CD4-positive, alpha-beta memory T cell (primary cell): ENCODE measurements around the gene CFAP65. TPM values are rescaled to one million over a fixed set of nuclear protein-coding genes. Genes with fewer than 3 reads are reported as not detected.
A peak's percentile ranks its signal among the peaks of the same experiment; 100 is the strongest.

Source experiments
- CTCF ChIA-PET: fragments of 350-600 bp; sonication (Branson Sonifier 250); formaldehyde crosslinking; loops from one replicate; lab custom pipeline; 2021; ENCODE audit warnings: inconsistent platforms; ENCODE audit not compliant: partially characterized antibody; lab: Charles Lee
- POLR2A ChIA-PET: fragments of 350-600 bp; sonication (Branson Sonifier 250); formaldehyde crosslinking; loops from one replicate; lab custom pipeline; 2021; ENCODE audit not compliant: partially characterized antibody; lab: Charles Lee
- DNase-seq, 5 donors: peaks; one replicate each; pipeline versions ENCODE4 v3.0.0 to v3.0.0-alpha.2; 2020 to 2022; ENCODE audit warnings: mixed read lengths in 1 of 5
- H3K27ac ChIP-seq: one replicate; pipeline ENCODE4 v1.7.0; 2013; ENCODE audit warnings: low read depth, low read length
- H3K27me3 ChIP-seq: 2 replicates; pipeline ENCODE4 v1.7.0; 2013; ENCODE audit warnings: mild to moderate bottlenecking, low read length, moderate library complexity; ENCODE audit not compliant: insufficient read depth
- H3K36me3 ChIP-seq: 2 replicates; pipeline ENCODE4 v1.7.0; 2013; ENCODE audit warnings: mild to moderate bottlenecking, low read length, moderate library complexity; ENCODE audit not compliant: insufficient read depth
- H3K4me1 ChIP-seq: 2 replicates; pipeline ENCODE4 v1.7.0; 2013; ENCODE audit warnings: mild to moderate bottlenecking, low read length, moderate library complexity; ENCODE audit not compliant: insufficient read depth
- H3K4me3 ChIP-seq, 2 donors: one replicate each; pipeline ENCODE4 v1.7.0; 2013; ENCODE audit warnings: low read length in 2 of 2, mild to moderate bottlenecking in 1 of 2
- H3K9me3 ChIP-seq, 2 donors: one replicate each; pipeline ENCODE4 v1.7.0; 2013; ENCODE audit warnings: low read length in 2 of 2, control low read depth in 1 of 2; ENCODE audit not compliant: control insufficient read depth in 1 of 2
- H3K27ac Mint-ChIP-seq, 7 donors: one replicate each; pipeline ENCODE4 v1.8.0; 2020 to 2021; ENCODE audit warnings: mixed read lengths in 7 of 7, mild to moderate bottlenecking in 6 of 7, inconsistent platforms in 3 of 7, moderate library complexity in 3 of 7
- H3K27me3 Mint-ChIP-seq, 2 donors: one replicate each; pipeline ENCODE4 v1.8.0; 2020 to 2021; ENCODE audit warnings: mixed read lengths in 2 of 2
- H3K36me3 Mint-ChIP-seq, 2 donors: one replicate each; pipeline ENCODE4 v1.8.0; 2020 to 2021; ENCODE audit warnings: mixed read lengths in 2 of 2, inconsistent platforms in 1 of 2, mild to moderate bottlenecking in 1 of 2
- H3K4me1 Mint-ChIP-seq, 4 donors: one replicate each; pipeline ENCODE4 v1.8.0; 2020 to 2021; ENCODE audit warnings: mixed read lengths in 4 of 4, mild to moderate bottlenecking in 1 of 4
- H3K4me3 Mint-ChIP-seq, 8 donors: one replicate each; pipeline ENCODE4 v1.8.0; 2020 to 2021; ENCODE audit warnings: mixed read lengths in 8 of 8, mild to moderate bottlenecking in 7 of 8, moderate library complexity in 6 of 8, inconsistent platforms in 3 of 8
- H3K9me3 Mint-ChIP-seq, 8 donors: one replicate each; pipeline ENCODE4 v1.8.0; 2020 to 2021; ENCODE audit warnings: mixed read lengths in 8 of 8, mild to moderate bottlenecking in 5 of 8, inconsistent platforms in 3 of 8, moderate library complexity in 1 of 8
- intact Hi-C: fragments of 100-400 bp; cut with micrococcal nuclease; formaldehyde crosslinking; loops from one replicate; pipeline ENCODE4 v1.15.1; 2023
- polyA plus RNA-seq, 2 donors: library from polyadenylated mRNA; unstranded; fragments of 300-500 nt; fragmentation: Illumina TruSeq; gene quantifications; one replicate each; pipeline ENCODE4 v1.2.3, GENCODE V29; 2021
- total RNA-seq, 2 experiments: library from RNA; stranded (reverse); gene quantifications; one replicate each; pipeline ENCODE4 v1.2.3, GENCODE V29; 2021

CFAP65 gene
- total and polyA plus RNA-seq, 4 experiments from 2014 or later: not detected

DNA sequence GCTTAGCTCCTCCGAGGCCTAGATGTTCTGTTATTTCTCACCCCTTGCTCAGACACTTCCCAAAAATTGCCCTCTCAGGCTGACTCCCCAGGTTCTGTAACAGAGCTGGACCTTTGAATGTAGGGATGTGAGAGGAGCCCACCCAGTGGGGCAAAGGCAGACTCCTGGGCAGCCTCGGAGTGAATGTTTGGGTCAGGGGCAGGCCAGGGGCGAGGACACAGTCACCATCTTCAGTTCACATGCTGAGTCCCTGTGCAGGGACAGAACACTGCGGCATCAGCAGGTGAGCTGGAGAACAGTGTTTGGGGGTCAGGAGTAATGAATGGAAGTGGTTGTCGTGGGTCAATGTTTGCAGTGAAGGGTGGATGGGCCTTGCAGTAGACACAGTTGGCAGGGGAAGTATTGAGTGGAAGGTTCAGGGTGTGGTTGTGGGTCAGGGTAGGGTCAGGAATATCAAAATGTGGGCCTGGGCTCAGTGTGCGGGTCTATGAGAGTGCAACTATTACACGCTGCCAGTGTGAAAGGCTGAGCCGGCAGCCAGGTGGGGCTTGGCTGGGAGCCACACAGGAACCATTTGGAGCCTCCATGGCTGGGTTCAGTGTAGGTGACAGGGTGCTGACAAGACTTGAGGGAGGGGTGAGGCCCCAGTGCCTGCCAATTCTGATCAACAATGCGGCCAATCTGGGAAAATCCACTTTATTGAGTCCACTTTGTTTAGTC, 15.0 kb upstream of the CFAP65 start:
- Histone ChIP-seq H3K4me1 (peaks cover 33% of the 10 kb centered on the region), H3K4me3 (no peak overlapping the region), H3K27ac (no peak overlapping the region), H3K27me3 (peaks cover 40% of the 10 kb centered on the region), H3K9me3 (no peaks in the 10 kb centered on the region), H3K36me3 (no peaks in the 10 kb centered on the region)
- Mint-ChIP-seq H3K4me3 (peak overlapping the region in 2 of 8 donors; percentile 3 to 27), H3K36me3 (no peaks in the 10 kb centered on the region), H3K27me3 (peaks cover 20 to 41% of the 10 kb centered on the region in 2 donors), H3K9me3 (no peaks in the 10 kb centered on the region), H3K4me1 (peaks cover 6 to 35% (median 18%) of the 10 kb centered on the region in 4 donors), H3K27ac (no peak overlapping the region)
- POLR2A ChIA-PET: no interaction called here
- CTCF ChIA-PET: interaction anchor here (1.3 to 6.7 kb wide), 5 partner anchors 17 to 243 kb away, joined by 3 to 125 read pairs (median 18); no protein-coding TSS in a partner anchor
- DNase-seq: no peak
- intact Hi-C loops: loop anchor here (10.0 kb wide), 1 partner anchor 158 kb away; the partner anchor contains the start of gene ABCB6

DNA sequence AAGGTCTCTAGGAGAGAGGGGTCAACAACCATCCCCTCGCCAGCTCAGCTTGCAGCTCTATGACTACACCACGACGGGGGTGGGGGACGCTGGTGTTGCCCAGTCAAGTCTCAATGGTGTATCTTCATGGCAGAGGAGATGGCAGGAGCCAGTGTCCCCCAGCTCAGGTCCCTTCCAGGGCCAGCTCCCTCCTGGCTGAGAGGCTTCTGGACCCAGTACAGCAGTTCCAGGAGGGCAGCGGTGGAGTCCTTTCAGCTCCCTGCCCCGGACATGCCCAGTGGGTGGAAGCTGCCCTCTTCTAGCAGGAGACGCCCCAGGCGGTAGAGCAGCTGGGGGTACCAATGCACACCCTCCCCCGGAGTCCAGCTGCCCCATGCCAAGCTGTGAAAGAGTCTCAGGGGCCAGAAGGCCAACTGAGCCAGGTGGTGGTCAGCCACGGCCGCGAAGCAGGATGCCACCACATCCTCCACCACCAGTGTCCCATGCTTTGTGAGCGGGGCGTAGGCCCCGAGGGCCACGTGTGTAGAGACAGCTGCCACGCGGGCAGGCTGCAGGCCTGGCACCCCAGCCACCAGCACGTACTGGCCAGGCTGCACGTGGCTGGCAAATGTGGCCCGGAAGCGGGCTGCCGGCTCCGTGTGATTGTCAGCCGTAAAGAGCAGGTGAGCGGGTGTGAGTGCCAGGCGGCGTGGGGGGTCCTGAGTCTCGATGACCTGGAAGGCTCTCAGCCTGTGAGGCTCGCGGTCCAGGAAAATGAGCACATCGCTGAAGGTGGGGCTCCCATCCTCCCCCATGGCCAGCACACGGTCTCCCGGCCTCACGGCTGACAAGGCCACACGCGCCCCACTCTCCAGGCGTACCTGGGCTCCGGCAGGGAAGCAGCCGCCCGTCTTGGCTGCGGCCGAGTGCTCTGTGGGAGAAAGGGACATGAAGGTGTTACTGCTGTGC, 13.9 kb upstream of the CFAP65 start:
- intact Hi-C loops: loop anchor here (10.0 kb wide), 1 partner anchor 160 kb away; the partner anchor contains the start of gene ABCB6
- H3K4me3 Mint-ChIP-seq: no peak overlapping the region
- Histone ChIP-seq H3K4me3 (no peak overlapping the region), H3K27ac (no peak overlapping the region), H3K9me3 (no peaks in the 10 kb centered on the region), H3K36me3 (no peaks in the 10 kb centered on the region), H3K4me1 (peaks cover 28% of the 10 kb centered on the region), H3K27me3 (peaks cover 40% of the 10 kb centered on the region)
- peaks cover 6 to 32% (median 17%) of the 10 kb centered on the region in 4 donors for H3K4me1 Mint-ChIP-seq
- peaks cover 24 to 49% of the 10 kb centered on the region in 2 donors for H3K27me3 Mint-ChIP-seq
- no peaks in the 10 kb centered on the region for H3K9me3 Mint-ChIP-seq
- H3K36me3 Mint-ChIP-seq: no peaks in the 10 kb centered on the region
- DNase-seq: no peak
- no peak overlapping the region for H3K27ac Mint-ChIP-seq
- POLR2A ChIA-PET: interaction anchor here (0.5 kb wide), 1 partner anchor 101 kb away, joined by 3 read pairs; no protein-coding TSS in a partner anchor
- CTCF ChIA-PET: interaction anchor here (1.3 to 6.7 kb wide), 3 partner anchors 18 to 100 kb away, joined by 3 to 125 read pairs (median 76); no protein-coding TSS in a partner anchor

GRCh38 chr2:219049282-219049681, 8.0 kb upstream of the CFAP65 start:
- no peak for DNase-seq
- H3K27me3 Mint-ChIP-seq: peaks cover 30 to 61% of the 10 kb centered on the region in 2 donors
- ChIA-PET CTCF (no interaction called here), POLR2A (no interaction called here)
- H3K9me3 ChIP-seq: no peaks in the 10 kb centered on the region
- H3K27ac ChIP-seq: no peak overlapping the region
- no peaks in the 10 kb centered on the region for H3K36me3 Mint-ChIP-seq
- H3K36me3 ChIP-seq: no peaks in the 10 kb centered on the region
- intact Hi-C loops: no loop called here
- no peaks in the 10 kb centered on the region for H3K4me1 ChIP-seq
- no peak overlapping the region for H3K27ac Mint-ChIP-seq
- H3K27me3 ChIP-seq: no peaks in the 10 kb centered on the region
- no peak overlapping the region for H3K4me3 Mint-ChIP-seq
- H3K9me3 Mint-ChIP-seq: peaks cover 0 to 2% (median 0%) of the 10 kb centered on the region in 8 donors
- no peak overlapping the region for H3K4me3 ChIP-seq
- no peaks in the 10 kb centered on the region for H3K4me1 Mint-ChIP-seq

DNA sequence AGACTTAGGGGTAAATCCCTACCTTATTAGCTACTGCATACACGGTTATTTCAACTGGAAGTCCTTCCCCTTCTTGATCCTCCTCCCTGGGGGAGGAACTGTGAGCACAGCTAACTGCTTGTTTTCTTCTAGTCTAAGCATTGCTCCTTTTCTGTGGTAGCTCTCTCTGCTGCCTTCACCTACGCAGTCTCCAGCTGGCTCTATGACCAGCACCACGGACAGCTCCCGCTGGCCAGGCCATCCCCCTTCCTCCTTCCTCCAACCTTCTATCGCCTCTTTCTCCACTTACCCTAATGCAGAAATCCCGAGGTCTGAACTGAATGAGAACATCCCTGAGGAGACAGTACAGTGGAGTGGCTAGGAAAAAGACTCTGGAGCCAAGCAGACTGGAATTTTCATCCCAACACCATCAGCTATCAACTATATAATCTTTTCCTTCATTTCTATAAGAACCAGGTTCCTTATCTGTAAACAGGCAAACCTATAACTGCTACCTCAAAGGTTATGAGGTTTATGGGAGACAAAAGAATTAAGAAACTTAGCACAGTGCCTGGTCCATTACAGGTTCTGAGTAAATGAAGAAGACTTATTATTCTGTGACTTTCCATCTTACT, 4.7 kb upstream of the CFAP65 start:
- Mint-ChIP-seq H3K4me1 (peaks cover 5 to 11% (median 6%) of the 10 kb centered on the region in 4 donors), H3K4me3 (no peak overlapping the region), H3K27ac (no peak overlapping the region), H3K27me3 (peaks cover 47 to 67% of the 10 kb centered on the region in 2 donors), H3K36me3 (no peaks in the 10 kb centered on the region), H3K9me3 (peaks cover 0 to 2% (median 0%) of the 10 kb centered on the region in 8 donors)
- POLR2A ChIA-PET: no interaction called here
- no peak overlapping the region for H3K27ac ChIP-seq
- CTCF ChIA-PET: interaction anchor here (1.0 to 2.3 kb wide), 5 partner anchors 12 to 253 kb away, joined by 4 to 12 read pairs (median 5); no protein-coding TSS in a partner anchor
- intact Hi-C loops: no loop called here
- peaks cover 9% of the 10 kb centered on the region for H3K27me3 ChIP-seq
- H3K9me3 ChIP-seq: no peaks in the 10 kb centered on the region
- H3K4me3 ChIP-seq: no peak overlapping the region
- peaks cover 6% of the 10 kb centered on the region for H3K4me1 ChIP-seq
- no peaks in the 10 kb centered on the region for H3K36me3 ChIP-seq
- DNase-seq: no peak

DNA sequence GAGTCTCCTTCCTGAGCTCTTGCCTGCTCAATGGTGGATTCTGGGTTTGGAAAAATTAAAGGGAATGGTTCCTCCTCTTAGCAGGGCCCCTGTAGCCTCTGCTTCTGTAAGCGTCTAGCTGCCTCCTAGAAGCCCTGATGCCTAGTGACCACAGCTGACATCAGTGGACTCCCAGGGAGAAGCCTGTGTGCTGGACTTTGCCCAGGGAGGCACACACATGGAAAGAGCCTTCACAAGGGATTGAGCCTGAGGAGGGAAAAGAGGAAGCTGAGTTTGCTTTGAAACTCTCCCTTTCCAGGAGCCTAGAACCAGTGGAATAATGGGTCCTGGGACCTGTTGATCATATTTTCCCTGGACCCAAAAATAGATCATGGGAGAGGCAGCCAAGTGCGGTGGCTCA, 1.4 kb upstream of the CFAP65 start:
- H3K4me1 ChIP-seq: peaks cover 9% of the 10 kb centered on the region
- H3K27ac Mint-ChIP-seq: no peak overlapping the region
- no peaks in the 10 kb centered on the region for H3K36me3 ChIP-seq
- H3K4me3 Mint-ChIP-seq: no peak overlapping the region
- CTCF ChIA-PET: interaction anchor here (0.7 to 1.3 kb wide), 4 partner anchors 13 to 48 kb away, joined by 3 to 11 read pairs (median 4); no protein-coding TSS in a partner anchor
- DNase-seq: no peak
- peaks cover 15% of the 10 kb centered on the region for H3K27me3 ChIP-seq
- H3K9me3 ChIP-seq: no peaks in the 10 kb centered on the region
- peaks cover 6 to 14% (median 8%) of the 10 kb centered on the region in 4 donors for H3K4me1 Mint-ChIP-seq
- H3K27ac ChIP-seq: no peak overlapping the region
- peaks cover 48 to 59% of the 10 kb centered on the region in 2 donors for H3K27me3 Mint-ChIP-seq
- no peaks in the 10 kb centered on the region for H3K36me3 Mint-ChIP-seq
- H3K4me3 ChIP-seq: no peak overlapping the region
- H3K9me3 Mint-ChIP-seq: peaks cover 0 to 2% (median 0%) of the 10 kb centered on the region in 8 donors
- POLR2A ChIA-PET: no interaction called here
- intact Hi-C loops: no loop called here

GRCh38 chr2:219042157-219042556, 841 bp upstream of the CFAP65 start:
- Mint-ChIP-seq H3K36me3 (no peaks in the 10 kb centered on the region), H3K27me3 (peaks cover 50 to 57% of the 10 kb centered on the region in 2 donors), H3K9me3 (peaks cover 0 to 2% (median 0%) of the 10 kb centered on the region in 8 donors), H3K27ac (no peak overlapping the region), H3K4me1 (peaks cover 6 to 14% (median 8%) of the 10 kb centered on the region in 4 donors), H3K4me3 (no peak overlapping the region)
- H3K4me1 ChIP-seq: peaks cover 9% of the 10 kb centered on the region
- POLR2A ChIA-PET: no interaction called here
- intact Hi-C loops: no loop called here
- H3K9me3 ChIP-seq: no peaks in the 10 kb centered on the region
- H3K27ac ChIP-seq: no peak overlapping the region
- CTCF ChIA-PET: interaction anchor here (1.3 to 2.5 kb wide), 4 partner anchors 13 to 47 kb away, joined by 3 to 12 read pairs (median 7); no protein-coding TSS in a partner anchor
- H3K27me3 ChIP-seq: peaks cover 15% of the 10 kb centered on the region
- DNase-seq: no peak
- no peak overlapping the region for H3K4me3 ChIP-seq
- H3K36me3 ChIP-seq: no peaks in the 10 kb centered on the region
